SK-N-MC (cell line): ENCODE results near the gene NF2.

Experiments
- EZH2 ChIP-seq: fragments of 200-600 bp; sonication (generic); IDR thresholded peaks from one replicate; pipeline ENCODE4 v1.6.1; 2017; ENCODE audit warnings: antibody characterized with exemption
- POLR2AphosphoS5 ChIP-seq: IDR thresholded peaks from 2 replicates; pipeline ENCODE4 v1.6.1; 2012; ENCODE audit warnings: mild to moderate bottlenecking, low read depth, low read length, borderline replicate concordance

DNA sequence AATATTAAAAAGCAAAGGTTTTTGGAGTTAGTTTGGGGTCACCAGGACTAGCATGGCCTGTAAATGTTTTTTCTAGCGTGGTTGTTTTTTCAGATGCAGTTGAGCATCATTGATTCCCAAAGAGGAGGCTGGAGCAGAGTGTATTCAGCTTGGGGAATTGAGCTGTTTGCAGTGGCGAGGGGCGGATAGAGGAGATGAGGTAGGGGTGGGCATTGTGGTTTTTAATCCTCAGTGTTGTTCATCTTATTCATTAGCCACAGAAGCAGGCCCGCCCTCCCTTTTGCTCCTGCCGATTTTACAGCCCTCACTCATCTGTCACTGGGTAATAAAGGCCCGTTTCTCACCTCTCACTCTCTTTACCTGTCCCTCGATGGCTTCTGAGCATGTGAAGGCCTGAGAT is 51.4 kb downstream of the NF2 start:
- TF ChIP-seq EZH2 (no peak), POLR2AphosphoS5 (no peak)
